ENCODE results near the gene RABGAP1L.

- TF ChIP-seq CTCF (conservative IDR thresholded peaks at IDR 0.05; ENCODE audit: low read length), result no peak
- TF ChIP-seq EZH2phosphoT487 (IDR thresholded peaks at IDR 0.05; ENCODE audit: borderline replicate concordance), result no peak
These were observed 732.7 kb downstream of the RABGAP1L start for GRCh38 chr1:174892016-174892415.
